ENCODE data around the gene SPAG4.

DNA sequence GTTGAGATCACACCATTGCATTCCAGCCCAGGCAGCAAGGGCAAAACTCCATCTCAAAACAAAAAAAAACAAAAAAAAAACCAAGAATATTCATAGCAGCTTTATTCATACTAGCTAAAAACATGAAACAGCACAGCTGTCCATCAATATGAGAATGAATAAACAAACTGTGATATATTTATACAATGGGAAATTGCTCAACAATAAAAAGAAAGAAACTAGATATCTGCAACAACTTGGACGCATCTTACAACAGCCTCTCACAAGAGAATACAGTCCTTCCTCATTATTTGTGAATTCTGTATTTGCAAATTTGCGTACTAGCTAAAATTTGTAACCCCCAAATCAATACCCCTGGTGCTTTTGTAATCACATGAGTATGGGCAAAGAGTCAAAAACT is 28.2 kb upstream of the SPAG4 start:
- TF ChIP-seq TAF1 (IDR thresholded peaks at IDR 0.05; ENCODE audit: low read depth) (no peak), CEBPB (IDR thresholded peaks at IDR 0.05) (no peak), EP300 (IDR thresholded peaks at IDR 0.05; ENCODE audit: borderline replicate concordance) (no peak), YY1 (IDR thresholded peaks at IDR 0.05; ENCODE audit: low read depth) (no peak), RAD21 (IDR thresholded peaks at IDR 0.05; ENCODE audit: low read depth) (no peak), FOXM1 (IDR thresholded peaks at IDR 0.05; ENCODE audit: borderline replicate concordance, low read depth) (no peak), NFIC (IDR thresholded peaks at IDR 0.05) (no peak), CREB1 (IDR thresholded peaks at IDR 0.05; ENCODE audit: low read depth) (no peak), REST (IDR thresholded peaks at IDR 0.05; ENCODE audit: low read depth) (no peak), TCF12 (IDR thresholded peaks at IDR 0.05; ENCODE audit: low read depth) (no peak), TEAD4 (IDR thresholded peaks at IDR 0.05) (no peak), ZBTB7A (IDR thresholded peaks at IDR 0.05; ENCODE audit: low read depth) (no peak)
- TF ChIP-seq, protein P1, sequence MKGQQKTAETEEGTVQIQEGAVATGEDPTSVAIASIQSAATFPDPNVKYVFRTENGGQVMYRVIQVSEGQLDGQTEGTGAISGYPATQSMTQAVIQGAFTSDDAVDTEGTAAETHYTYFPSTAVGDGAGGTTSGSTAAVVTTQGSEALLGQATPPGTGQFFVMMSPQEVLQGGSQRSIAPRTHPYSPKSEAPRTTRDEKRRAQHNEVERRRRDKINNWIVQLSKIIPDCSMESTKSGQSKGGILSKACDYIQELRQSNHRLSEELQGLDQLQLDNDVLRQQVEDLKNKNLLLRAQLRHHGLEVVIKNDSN (IDR thresholded peaks at IDR 0.05) = no peak

Data from Ishikawa (cell line).